SW480 (cell line): ENCODE measurements around the gene ZNFX1.

Source experiments
- DNase-seq: peaks from one replicate; pipeline ENCODE4 v3.0.0-alpha.2; 2016; ENCODE audit warnings: low spot score

ZNFX1 gene

GRCh38 chr20:49278818-49279676 lies 1.2 kb upstream of the ZNFX1 start:
- DNase-seq, result peak; percentile 57

GRCh38 chr20:49277786-49278035 lies 146 bp downstream of the ZNFX1 start:
- no peak for DNase-seq

DNA sequence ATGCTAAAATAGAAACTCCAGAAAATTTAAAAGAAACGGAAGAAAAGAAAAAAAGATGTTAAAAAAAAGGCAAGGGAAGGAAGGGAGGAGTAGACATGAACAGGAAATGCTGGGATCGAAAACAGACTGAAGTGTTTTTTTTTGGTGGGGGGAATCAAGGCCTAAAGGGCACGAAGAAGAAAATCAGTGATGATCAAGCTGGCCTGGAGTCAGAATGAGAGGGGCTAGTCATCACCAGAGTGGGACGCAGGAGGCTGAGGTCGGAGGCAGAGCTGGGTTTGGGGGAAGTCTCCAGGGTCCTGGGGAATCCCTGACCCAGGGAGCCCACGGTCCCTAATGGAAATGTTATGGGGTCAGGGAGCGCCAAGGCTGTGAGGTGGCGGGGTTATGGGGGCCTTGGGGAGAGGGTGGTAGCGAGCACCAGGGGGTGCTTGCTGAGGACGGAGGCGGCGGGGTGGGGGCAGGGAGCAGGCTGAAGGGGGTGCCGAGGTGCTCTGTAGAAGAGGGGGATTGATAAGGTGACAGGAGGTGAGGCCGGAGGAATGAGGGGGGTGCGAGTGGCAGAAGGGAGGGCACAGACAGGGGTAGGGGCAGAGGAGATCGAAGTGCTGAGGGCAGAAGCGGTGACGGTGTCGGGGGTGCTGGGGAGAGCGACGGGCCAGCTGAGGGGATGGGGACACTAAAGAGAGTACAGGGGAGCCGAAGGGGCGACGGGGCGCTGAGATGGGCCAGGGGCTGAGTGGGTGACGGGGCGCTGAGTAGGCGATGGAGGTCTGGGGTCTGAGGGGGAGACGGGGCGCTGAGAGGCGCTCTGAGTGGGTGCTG lies 684 bp downstream of the ZNFX1 start:
- no peak for DNase-seq

GRCh38 chr20:49276161-49276960 lies 1.5 kb downstream of the ZNFX1 start:
- DNase-seq, result no peak

DNA sequence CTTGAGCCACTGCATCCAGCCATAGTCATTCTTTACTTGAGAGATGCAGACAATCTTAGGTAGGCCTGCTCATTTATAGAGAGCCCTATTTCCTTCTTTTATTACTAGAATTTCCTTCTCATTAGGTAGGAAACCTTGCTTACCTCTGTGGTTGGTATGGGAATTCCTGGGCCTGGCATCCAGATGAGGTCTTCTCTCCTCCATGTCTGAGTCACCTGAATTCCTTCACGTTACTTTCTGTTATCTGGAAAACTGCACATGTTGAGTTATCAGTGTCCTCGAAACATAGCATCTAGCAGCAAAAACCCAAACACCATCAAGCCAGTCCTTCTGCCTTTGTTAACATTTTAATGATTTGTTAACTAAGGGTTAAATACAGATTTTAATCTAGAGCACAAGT lies 2.2 kb downstream of the ZNFX1 start:
- DNase-seq, result peak; percentile 80

DNA sequence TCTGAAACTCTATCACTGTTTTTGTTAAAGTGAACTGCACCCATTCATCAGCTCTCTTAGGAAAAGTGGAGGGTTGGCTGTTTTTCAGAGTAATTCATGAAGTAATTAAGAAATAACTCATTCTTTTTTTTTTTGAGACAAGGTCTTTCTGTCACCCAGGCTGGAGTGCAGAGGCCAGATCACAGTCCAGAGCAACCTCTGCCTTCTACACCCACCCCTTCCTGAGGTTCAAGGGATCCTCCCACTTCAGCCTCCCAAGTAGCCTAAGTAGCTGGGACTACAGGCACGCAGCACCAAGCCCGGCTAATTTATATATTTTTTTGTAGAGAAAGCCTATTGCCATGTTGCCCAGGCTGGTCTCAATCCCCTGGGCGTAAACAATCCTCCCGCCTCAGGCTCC lies 2.6 kb downstream of the ZNFX1 start:
- no peak for DNase-seq

GRCh38 chr20:49273696-49274277 lies 4.1 kb downstream of the ZNFX1 start:
- DNase-seq, result no peak

GRCh38 chr20:49272654-49273053 lies 5.2 kb downstream of the ZNFX1 start:
- no peak for DNase-seq

DNA sequence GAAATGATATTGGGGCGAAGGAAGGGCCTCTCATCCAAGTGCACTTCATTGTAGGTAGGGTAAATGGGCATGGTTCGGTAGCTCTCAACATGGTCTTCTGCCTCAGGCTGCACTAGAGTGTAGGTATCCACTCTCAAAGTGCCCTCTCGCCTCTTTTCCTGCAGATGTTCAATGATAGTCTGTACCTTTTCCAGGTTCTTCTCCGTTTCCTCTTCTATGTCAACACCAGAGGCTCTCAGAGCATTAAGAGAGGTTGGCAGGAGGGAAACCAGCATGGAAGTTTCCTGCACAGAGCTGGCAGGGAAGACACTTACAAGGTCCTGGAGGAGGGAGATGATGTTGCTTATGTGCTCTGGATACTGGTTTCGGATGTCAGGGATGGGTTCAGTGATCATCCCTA lies 7.1 kb downstream of the ZNFX1 start:
- no peak for DNase-seq

DNA sequence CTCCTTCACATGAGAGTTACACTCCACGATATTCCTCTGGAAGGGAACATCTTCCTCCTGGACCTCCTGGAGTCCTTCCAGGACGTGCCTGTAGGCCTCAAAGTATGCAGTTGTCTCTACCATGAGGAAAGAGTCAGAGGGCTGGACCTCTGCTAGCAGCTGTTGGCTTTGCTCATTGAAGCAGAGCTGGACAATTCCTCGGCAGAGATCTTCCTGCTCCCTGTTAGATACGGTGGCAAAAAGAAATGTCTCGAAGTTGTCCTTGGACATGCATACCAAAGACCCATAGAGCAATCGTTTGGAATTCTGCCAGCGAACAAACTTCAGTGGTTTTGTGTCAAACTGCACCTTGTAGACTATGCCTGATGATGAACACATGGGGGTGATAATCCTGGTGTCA lies 7.7 kb downstream of the ZNFX1 start:
- no peak for DNase-seq

DNA sequence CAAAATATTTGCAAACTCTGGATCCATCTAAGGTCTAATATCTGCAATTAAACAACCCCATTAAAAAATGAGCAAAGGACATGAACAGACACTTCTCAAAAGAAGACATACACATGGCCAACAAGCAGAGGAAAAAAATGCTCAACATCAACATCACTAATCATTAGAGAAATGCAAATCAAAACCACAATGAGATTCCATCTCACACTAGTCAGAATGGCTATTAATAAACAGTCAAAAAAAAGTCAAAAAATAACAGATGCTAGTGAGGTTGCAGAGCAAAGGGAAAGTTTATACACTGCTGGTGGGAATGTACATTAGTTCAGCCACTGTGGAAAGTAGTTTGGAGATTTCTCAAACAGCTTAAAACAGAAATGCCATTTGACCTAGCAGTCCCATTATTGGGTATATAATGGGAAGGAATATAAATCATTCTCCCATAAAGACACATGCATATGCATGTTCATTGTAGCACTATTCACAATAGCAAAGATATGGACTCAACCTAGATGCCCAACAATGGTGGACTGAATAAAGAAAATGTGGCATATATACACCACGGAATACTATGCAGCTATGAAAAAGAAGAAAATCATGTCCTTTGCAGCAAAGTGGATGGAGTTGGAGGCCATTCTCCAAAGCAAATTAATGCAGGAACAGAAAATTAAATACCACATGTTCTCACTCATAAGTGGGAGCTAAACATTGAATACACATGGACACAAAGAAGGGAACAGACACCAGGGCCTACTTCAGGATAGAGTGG lies 9.1 kb downstream of the ZNFX1 start:
- no peak for DNase-seq

GRCh38 chr20:49267327-49267726 lies 10.5 kb downstream of the ZNFX1 start:
- no peak for DNase-seq

- no peak for DNase-seq
Observed at GRCh38 chr20:49262444-49262843, 15.4 kb downstream of the ZNFX1 start.

DNA sequence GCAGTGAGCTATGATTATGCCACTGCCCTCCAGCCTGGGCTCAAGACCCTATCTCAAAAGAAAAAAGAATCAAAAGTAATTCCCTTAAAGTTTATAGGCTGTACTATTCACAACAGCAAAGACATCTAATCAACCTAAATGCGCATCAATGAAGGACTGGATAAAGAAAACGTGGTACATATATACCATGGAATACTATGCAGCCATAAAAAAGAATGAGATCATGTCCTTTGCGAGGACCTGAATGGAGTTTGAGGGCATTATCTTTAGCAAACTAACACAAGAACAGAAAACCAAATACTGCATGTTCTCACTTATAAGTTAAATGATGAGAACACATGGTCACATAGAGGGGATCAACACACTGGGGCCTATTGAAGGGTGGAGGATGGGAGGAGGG lies 16.7 kb downstream of the ZNFX1 start:
- no peak for DNase-seq

GRCh38 chr20:49260218-49260617 lies 17.6 kb downstream of the ZNFX1 start:
- no peak for DNase-seq

DNA sequence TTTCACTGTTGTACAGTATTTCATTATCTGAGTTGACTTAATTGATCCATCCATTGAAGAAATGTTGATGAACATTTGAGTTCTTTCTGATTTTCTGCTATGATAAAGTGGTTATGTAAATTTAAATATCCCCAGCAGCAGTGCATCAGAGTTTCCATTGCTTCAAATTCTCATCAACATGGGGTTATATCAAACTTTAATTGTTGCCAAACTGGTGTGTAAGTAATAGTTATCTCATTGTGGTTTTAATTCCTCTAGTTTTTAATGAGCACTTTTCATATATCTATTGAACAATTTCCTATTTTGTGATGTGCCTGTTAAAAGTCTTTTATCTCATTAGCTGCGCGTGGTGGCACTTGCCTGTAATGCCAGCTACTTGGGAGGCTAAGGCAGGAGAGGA lies 18.1 kb downstream of the ZNFX1 start:
- DNase-seq, result no peak

DNA sequence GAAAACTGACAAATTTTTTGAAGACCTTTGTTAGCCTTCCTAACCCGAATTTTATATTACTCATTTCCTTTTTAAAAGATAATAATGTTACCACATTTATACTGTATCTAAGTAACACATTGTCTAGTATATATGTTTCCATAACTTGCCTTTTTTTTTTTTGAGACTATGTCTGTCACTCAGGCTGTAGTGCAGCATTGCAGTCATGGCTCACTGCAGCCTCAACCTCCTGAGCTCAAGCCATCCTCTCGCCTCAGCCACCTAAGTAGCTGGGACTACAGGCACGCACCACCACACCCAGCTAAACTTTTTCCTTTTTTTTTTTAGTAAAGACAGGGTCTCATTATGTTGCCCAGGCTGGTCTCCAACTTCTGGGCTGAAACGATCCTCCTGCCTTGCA lies 18.6 kb downstream of the ZNFX1 start:
- DNase-seq, result no peak

DNA sequence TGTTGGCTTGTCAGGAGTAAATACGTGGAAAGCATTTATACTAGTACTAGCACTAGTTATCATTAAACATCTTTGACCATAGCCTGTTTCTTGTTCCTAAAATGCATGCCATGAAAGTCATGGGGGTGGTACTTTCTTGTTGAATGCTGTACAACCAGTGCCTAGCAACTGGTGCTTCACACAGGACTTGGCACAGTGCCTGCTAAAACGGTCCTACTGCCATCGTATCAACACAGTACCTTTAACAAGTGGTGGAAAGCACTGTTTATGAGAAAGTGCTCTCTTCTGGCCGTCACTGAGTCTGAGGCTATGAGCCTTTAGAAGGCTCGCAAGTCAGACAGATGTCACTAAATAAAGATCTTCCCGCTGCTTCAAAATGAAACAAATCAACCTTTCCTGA lies 21.6 kb downstream of the ZNFX1 start:
- no peak for DNase-seq

DNA sequence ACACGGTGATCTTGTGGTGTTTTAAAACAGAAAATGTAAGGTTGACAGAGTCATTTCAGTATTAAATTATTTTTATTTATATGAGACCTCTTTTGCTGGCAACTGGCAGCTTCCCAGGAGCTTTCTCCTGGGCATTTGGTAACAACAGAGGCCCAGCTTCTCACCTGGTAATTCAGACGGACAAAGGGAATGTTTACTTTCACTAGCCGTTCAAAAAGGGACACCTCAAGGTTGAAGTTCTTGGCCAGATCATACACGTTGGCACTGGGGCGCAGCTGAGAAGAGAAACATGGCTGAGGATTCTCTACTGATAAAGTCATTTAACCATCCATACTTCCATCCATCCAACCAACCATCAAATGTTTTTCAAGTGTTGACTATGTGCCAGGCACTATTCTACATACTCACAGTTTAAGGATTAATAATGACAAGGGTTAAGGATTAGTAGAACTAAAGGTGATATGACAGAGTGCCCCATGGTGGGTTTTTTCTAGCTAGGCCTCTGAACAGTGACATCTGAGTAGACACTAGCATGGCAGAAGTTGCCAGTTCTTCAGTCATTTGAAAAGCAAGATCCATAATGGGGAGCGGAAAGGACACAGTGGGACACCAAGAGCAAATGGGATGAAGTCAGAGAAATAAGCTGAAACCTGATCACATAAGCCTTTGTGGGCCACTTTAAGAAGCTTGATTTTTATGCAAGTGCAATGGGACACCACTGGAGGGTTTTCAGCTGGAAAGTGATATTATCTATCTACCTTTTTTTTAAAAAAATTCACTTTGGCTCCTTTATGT lies 25.1 kb downstream of the ZNFX1 start:
- no peak for DNase-seq

- DNase-seq, result no peak
Observed at GRCh38 chr20:49248879-49249665, 28.8 kb downstream of the ZNFX1 start.
